CD4-positive, alpha-beta T cell treated with Interleukin-1 beta for 1 hour (primary cell): ENCODE results near the gene RAB3GAP2.
A peak's percentile ranks its signal among the peaks of the same experiment; 100 is the strongest.
"Not testable (repeated sequence)": the region's sequence is repeated elsewhere in the genome, so short reads cannot be mapped to it uniquely, and the experiment has no call there.

ENCODE experiments used
- DNase-seq, 2 donors: peaks; one replicate each; pipeline ENCODE4 v3.0.0-alpha.2; 2020 to 2022

The RAB3GAP2 gene

GRCh38 chr1:220188538-220188937, 83.7 kb downstream of the RAB3GAP2 start:
- no peak for DNase-seq

- DNase-seq = no peak
Measured at GRCh38 chr1:220186752-220187151, 85.5 kb downstream of the RAB3GAP2 start.

- no peak for DNase-seq
Measured at GRCh38 chr1:220184506-220184905, 87.7 kb downstream of the RAB3GAP2 start.

GRCh38 chr1:220182656-220183055, 89.6 kb downstream of the RAB3GAP2 start:
- no peak for DNase-seq

- DNase-seq = no peak
Measured at GRCh38 chr1:220182111-220182510, 90.1 kb downstream of the RAB3GAP2 start.

- no peak for DNase-seq
Measured at GRCh38 chr1:220176540-220176939, 95.7 kb downstream of the RAB3GAP2 start.

GRCh38 chr1:220170836-220171526, 101.3 kb downstream of the RAB3GAP2 start:
- DNase-seq = no peak

- DNase-seq = not testable (repeated sequence)
Measured at GRCh38 chr1:220169887-220170286, 102.4 kb downstream of the RAB3GAP2 start.

GRCh38 chr1:220166853-220167252, 105.4 kb downstream of the RAB3GAP2 start:
- no peak for DNase-seq

- no peak for DNase-seq
Measured at GRCh38 chr1:220164517-220164916, 107.7 kb downstream of the RAB3GAP2 start.

- DNase-seq = no peak
Measured at GRCh38 chr1:220164116-220164515, 108.1 kb downstream of the RAB3GAP2 start.

- DNase-seq = no peak
Measured at GRCh38 chr1:220160027-220160426, 112.2 kb downstream of the RAB3GAP2 start.

GRCh38 chr1:220159041-220159440, 113.2 kb downstream of the RAB3GAP2 start:
- no peak for DNase-seq

GRCh38 chr1:220158530-220158929, 113.7 kb downstream of the RAB3GAP2 start:
- DNase-seq = not testable (repeated sequence)

GRCh38 chr1:220157738-220158137, 114.5 kb downstream of the RAB3GAP2 start:
- no peak for DNase-seq

GRCh38 chr1:220156620-220157146, 115.6 kb downstream of the RAB3GAP2 start:
- no peak for DNase-seq

- DNase-seq = no peak
Measured at GRCh38 chr1:220153147-220153546, 119.1 kb downstream of the RAB3GAP2 start.

GRCh38 chr1:220151454-220151853, 120.8 kb downstream of the RAB3GAP2 start:
- no peak for DNase-seq

GRCh38 chr1:220149742-220150141, 122.5 kb downstream of the RAB3GAP2 start:
- DNase-seq = no peak

- DNase-seq = no peak
Measured at GRCh38 chr1:220144051-220144450, 128.2 kb downstream of the RAB3GAP2 start.

GRCh38 chr1:220139966-220140365, 132.3 kb downstream of the RAB3GAP2 start:
- no peak for DNase-seq

- peak; percentile 4 to 53 for DNase-seq
Measured at GRCh38 chr1:220137019-220137786, 135.1 kb downstream of the RAB3GAP2 start.

GRCh38 chr1:220135755-220136154, 136.5 kb downstream of the RAB3GAP2 start:
- DNase-seq = no peak
